ENCODE measurements around the gene EDDM13.

EDDM13 gene

DNA sequence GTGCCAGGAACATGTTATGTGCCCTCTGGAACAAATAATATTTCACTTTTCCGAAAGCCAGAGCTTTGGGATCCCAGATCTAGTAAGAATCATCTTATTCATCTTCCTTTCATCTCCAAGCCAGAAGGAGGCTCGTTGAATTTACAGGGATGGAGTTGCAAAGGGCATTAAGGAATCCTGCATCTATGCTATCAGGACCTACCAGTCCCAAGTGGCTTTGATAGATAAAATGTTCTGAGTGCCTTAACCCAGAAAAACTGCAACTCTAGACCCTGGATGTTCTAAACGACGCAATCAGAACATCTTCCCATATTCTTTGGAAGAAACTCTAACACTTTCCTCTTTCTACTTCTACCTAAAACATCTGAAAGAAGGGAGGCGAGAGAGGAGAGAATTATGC lies 9.2 kb upstream of the EDDM13 start:
- no peaks in the 10 kb centered on the region for H3K4me1 ChIP-seq (ENCODE audit: low read length)
- H3K79me2 ChIP-seq (ENCODE audit: low read length) = no peaks in the 10 kb centered on the region
- H3F3A ChIP-seq (ENCODE audit: insufficient read depth, low read length) = no peaks in the 10 kb centered on the region
- no peak overlapping the region for H2AFZ ChIP-seq (ENCODE audit: low read length)
- H4K20me1 ChIP-seq (ENCODE audit: insufficient read depth, low read length) = no peaks in the 10 kb centered on the region
- TF ChIP-seq, protein P1, sequence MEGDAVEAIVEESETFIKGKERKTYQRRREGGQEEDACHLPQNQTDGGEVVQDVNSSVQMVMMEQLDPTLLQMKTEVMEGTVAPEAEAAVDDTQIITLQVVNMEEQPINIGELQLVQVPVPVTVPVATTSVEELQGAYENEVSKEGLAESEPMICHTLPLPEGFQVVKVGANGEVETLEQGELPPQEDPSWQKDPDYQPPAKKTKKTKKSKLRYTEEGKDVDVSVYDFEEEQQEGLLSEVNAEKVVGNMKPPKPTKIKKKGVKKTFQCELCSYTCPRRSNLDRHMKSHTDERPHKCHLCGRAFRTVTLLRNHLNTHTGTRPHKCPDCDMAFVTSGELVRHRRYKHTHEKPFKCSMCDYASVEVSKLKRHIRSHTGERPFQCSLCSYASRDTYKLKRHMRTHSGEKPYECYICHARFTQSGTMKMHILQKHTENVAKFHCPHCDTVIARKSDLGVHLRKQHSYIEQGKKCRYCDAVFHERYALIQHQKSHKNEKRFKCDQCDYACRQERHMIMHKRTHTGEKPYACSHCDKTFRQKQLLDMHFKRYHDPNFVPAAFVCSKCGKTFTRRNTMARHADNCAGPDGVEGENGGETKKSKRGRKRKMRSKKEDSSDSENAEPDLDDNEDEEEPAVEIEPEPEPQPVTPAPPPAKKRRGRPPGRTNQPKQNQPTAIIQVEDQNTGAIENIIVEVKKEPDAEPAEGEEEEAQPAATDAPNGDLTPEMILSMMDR (IDR thresholded peaks at IDR 0.05; ENCODE audit: low read length) = no peak
- no peak for TF ChIP-seq EZH2 (optimal IDR thresholded peaks at IDR 0.05; ENCODE audit: low read depth, low read length)
- TF ChIP-seq EZH2phosphoT487 (IDR thresholded peaks at IDR 0.05; ENCODE audit: low read length) = no peak
- no peak for DNase-seq
- no peaks in the 10 kb centered on the region for H3K9me3 ChIP-seq (replicated peaks; ENCODE audit: insufficient read depth, low read length)
- no peak overlapping the region for H3K9ac ChIP-seq (ENCODE audit: low read length)
- no peaks in the 10 kb centered on the region for H3K27me3 ChIP-seq (replicated peaks; ENCODE audit: insufficient read depth, low read length)
- no peaks in the 10 kb centered on the region for H3K36me3 ChIP-seq (replicated peaks; ENCODE audit: insufficient read depth, low read length)
- H3K9me2 ChIP-seq (replicated peaks; ENCODE audit: insufficient read depth, low read length) = no peaks in the 10 kb centered on the region
- no peak overlapping the region for H3K4me2 ChIP-seq (ENCODE audit: low read depth, low read length)
- no peak overlapping the region for H3K27ac ChIP-seq (ENCODE audit: low read length)
- H3K4me3 ChIP-seq (ENCODE audit: low read length) = no peak overlapping the region

DNA sequence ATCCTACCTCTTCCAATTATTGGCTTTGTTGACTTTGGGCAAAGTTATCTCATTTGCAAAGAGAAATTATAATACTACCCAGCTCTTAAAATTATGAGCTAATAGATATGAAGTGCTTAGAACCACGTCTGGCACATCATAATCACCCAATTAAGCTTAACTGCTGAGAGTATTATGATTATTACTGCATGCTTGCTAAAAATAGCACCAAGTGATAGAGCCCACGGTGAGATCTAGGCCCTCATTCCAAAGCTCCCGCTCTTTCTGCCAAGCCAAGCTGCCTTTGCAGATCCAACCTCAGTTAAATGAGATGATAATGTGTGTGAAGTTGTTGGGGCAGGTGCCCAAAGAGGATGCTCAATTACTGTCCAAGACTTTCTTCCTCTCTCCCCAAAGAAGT lies 6.5 kb upstream of the EDDM13 start:
- no peaks in the 10 kb centered on the region for H3K4me1 ChIP-seq (ENCODE audit: low read length)
- no peaks in the 10 kb centered on the region for H3K36me3 ChIP-seq (replicated peaks; ENCODE audit: insufficient read depth, low read length)
- no peak for TF ChIP-seq EZH2 (optimal IDR thresholded peaks at IDR 0.05; ENCODE audit: low read depth, low read length)
- TF ChIP-seq, protein P1 (IDR thresholded peaks at IDR 0.05; ENCODE audit: low read length) = no peak
- TF ChIP-seq EZH2phosphoT487 (IDR thresholded peaks at IDR 0.05; ENCODE audit: low read length) = no peak
- no peak overlapping the region for H3K9ac ChIP-seq (ENCODE audit: low read length)
- H3K4me2 ChIP-seq (ENCODE audit: low read depth, low read length) = no peak overlapping the region
- H3K27me3 ChIP-seq (replicated peaks; ENCODE audit: insufficient read depth, low read length) = no peaks in the 10 kb centered on the region
- no peak overlapping the region for H3K4me3 ChIP-seq (ENCODE audit: low read length)
- no peaks in the 10 kb centered on the region for H3K9me3 ChIP-seq (replicated peaks; ENCODE audit: insufficient read depth, low read length)
- no peaks in the 10 kb centered on the region for H3F3A ChIP-seq (ENCODE audit: insufficient read depth, low read length)
- no peak for DNase-seq
- no peaks in the 10 kb centered on the region for H3K9me2 ChIP-seq (replicated peaks; ENCODE audit: insufficient read depth, low read length)
- no peaks in the 10 kb centered on the region for H3K79me2 ChIP-seq (ENCODE audit: low read length)
- H3K27ac ChIP-seq (ENCODE audit: low read length) = no peak overlapping the region
- H2AFZ ChIP-seq (ENCODE audit: low read length) = no peak overlapping the region
- H4K20me1 ChIP-seq (ENCODE audit: insufficient read depth, low read length) = no peaks in the 10 kb centered on the region

DNA sequence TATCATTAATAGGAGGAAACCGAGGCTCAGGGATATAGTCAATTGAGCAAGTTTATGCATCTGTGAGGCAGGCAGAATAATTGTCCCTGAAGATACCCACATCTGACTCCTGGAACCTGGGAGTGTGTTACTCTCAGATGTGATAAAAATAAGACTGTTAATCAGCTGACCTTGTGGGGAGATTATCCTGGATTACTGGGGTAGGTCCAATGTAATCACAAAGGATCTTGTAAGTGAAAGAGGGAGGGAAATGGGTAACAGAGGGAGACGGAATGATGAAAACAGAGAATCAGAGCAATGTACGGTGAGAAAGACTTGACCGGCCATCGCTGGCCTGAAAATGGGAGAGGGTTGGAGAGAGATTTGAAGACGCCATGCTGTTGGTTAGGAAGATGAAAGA lies 3.2 kb upstream of the EDDM13 start:
- no peaks in the 10 kb centered on the region for H4K20me1 ChIP-seq (ENCODE audit: insufficient read depth, low read length)
- H3K36me3 ChIP-seq (replicated peaks; ENCODE audit: insufficient read depth, low read length) = no peaks in the 10 kb centered on the region
- TF ChIP-seq EZH2 (optimal IDR thresholded peaks at IDR 0.05; ENCODE audit: low read depth, low read length) (no peak), EZH2phosphoT487 (IDR thresholded peaks at IDR 0.05; ENCODE audit: low read length) (no peak)
- TF ChIP-seq, protein P1 (IDR thresholded peaks at IDR 0.05; ENCODE audit: low read length) = no peak
- no peak overlapping the region for H2AFZ ChIP-seq (ENCODE audit: low read length)
- H3K9me3 ChIP-seq (replicated peaks; ENCODE audit: insufficient read depth, low read length) = no peaks in the 10 kb centered on the region
- no peak overlapping the region for H3K4me3 ChIP-seq (ENCODE audit: low read length)
- no peaks in the 10 kb centered on the region for H3K79me2 ChIP-seq (ENCODE audit: low read length)
- no peaks in the 10 kb centered on the region for H3K4me1 ChIP-seq (ENCODE audit: low read length)
- no peaks in the 10 kb centered on the region for H3K27me3 ChIP-seq (replicated peaks; ENCODE audit: insufficient read depth, low read length)
- no peak for DNase-seq
- no peak overlapping the region for H3K9ac ChIP-seq (ENCODE audit: low read length)
- no peak overlapping the region for H3K27ac ChIP-seq (ENCODE audit: low read length)
- no peaks in the 10 kb centered on the region for H3F3A ChIP-seq (ENCODE audit: insufficient read depth, low read length)
- H3K9me2 ChIP-seq (replicated peaks; ENCODE audit: insufficient read depth, low read length) = no peaks in the 10 kb centered on the region
- no peak overlapping the region for H3K4me2 ChIP-seq (ENCODE audit: low read depth, low read length)

Measured in MM.1S (cell line).